A549 (cell line): Measurements from ENCODE around the gene CNTFR.

Experiments used
- EP300 ChIP-seq, 2 experiments: fragments of >200 bp; sonication (Bioruptor Twin); formaldehyde crosslinking; IDR thresholded peaks; 2 replicates in 1 of 2; 3 replicates in 1 of 2; pipeline ENCODE4 v1.6.1; 2016 to 2017
- JUN ChIP-seq, 2 experiments: fragments of >200 bp; sonication (Bioruptor Twin); formaldehyde crosslinking; IDR thresholded peaks; 2 replicates in 1 of 2; 3 replicates in 1 of 2; pipeline ENCODE4 v1.6.1; 2016 to 2017
- JUNB ChIP-seq: fragments of >200 bp; sonication (Bioruptor Twin); formaldehyde crosslinking; IDR thresholded peaks from 2 replicates; pipeline ENCODE4 v1.6.1; 2016
- KDM1A ChIP-seq: fragments of 200-600 bp; sonication (generic); IDR thresholded peaks from 2 replicates; pipeline ENCODE4 v1.6.1; 2016; ENCODE audit warnings: low read depth, mild to moderate bottlenecking
- NPAS2 ChIP-seq: fragments of 250-450 bp; sonication (Bioruptor Pico); IDR thresholded peaks from 2 replicates; pipeline ENCODE4 v1.8.0; 2022; ENCODE audit warnings: mild to moderate bottlenecking, moderate library complexity, borderline replicate concordance
- PHF8 ChIP-seq: fragments of 200-600 bp; sonication (generic); IDR thresholded peaks from 2 replicates; pipeline ENCODE4 v1.6.1; 2016; ENCODE audit warnings: low read depth, mild to moderate bottlenecking, antibody characterized with exemption, moderate library complexity, borderline replicate concordance
- POLR2A ChIP-seq: IDR thresholded peaks from 2 replicates; pipeline ENCODE4 v1.6.1; 2012; ENCODE audit warnings: mild to moderate bottlenecking, low read length
- POLR2AphosphoS2 ChIP-seq: conservative IDR thresholded peaks from 2 replicates; pipeline ENCODE4 v1.6.1; 2012; ENCODE audit warnings: low read length, improper control_type of control experiment, inconsistent platforms
- ZFP36 ChIP-seq: fragments of 450-650 bp; IDR thresholded peaks from 2 replicates; pipeline ENCODE4 v1.6.1; 2014; ENCODE audit warnings: borderline replicate concordance; ENCODE audit not compliant: partially characterized antibody
- TF ChIP-seq, protein P1 (sequence below): fragments of >200 bp; sonication (Bioruptor Twin); formaldehyde crosslinking; IDR thresholded peaks from 3 replicates; pipeline ENCODE4 v1.5.1; 2016

DNA sequence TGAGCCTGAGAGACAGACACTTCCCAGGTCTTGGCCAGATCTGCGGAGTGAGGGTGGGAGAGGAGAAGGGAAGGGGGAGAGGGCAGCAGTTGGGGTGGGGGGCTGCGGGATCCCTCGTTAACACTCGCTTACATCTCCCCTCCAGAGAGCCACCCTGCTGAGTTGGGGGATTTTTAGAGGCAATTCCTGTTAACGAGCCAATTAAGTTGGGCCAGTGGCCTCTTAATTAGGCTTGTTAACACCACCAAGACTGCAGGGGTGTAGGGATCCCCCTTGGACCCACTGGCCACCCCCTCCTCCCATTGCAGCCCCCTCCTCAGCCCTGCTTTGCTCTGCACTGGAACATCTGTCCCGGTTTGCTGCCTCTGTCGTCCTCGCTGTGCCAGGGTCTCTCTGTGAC lies 23.7 kb downstream of the CNTFR start:
- TF ChIP-seq, protein P1, sequence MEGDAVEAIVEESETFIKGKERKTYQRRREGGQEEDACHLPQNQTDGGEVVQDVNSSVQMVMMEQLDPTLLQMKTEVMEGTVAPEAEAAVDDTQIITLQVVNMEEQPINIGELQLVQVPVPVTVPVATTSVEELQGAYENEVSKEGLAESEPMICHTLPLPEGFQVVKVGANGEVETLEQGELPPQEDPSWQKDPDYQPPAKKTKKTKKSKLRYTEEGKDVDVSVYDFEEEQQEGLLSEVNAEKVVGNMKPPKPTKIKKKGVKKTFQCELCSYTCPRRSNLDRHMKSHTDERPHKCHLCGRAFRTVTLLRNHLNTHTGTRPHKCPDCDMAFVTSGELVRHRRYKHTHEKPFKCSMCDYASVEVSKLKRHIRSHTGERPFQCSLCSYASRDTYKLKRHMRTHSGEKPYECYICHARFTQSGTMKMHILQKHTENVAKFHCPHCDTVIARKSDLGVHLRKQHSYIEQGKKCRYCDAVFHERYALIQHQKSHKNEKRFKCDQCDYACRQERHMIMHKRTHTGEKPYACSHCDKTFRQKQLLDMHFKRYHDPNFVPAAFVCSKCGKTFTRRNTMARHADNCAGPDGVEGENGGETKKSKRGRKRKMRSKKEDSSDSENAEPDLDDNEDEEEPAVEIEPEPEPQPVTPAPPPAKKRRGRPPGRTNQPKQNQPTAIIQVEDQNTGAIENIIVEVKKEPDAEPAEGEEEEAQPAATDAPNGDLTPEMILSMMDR = no peak
- TF ChIP-seq NPAS2 (no peak), POLR2AphosphoS2 (no peak), JUNB (no peak), JUN (IDR thresholded peaks at IDR 0.05) (no peak), EP300 (IDR thresholded peaks at IDR 0.05) (no peak), PHF8 (no peak), POLR2A (no peak), KDM1A (no peak), ZFP36 (no peak)
